HepG2 (cell line): ENCODE data around the gene TAT.

ENCODE experiments used
- DBP ChIP-seq: sonication (generic); formaldehyde crosslinking; IDR thresholded peaks from 2 replicates; pipeline ENCODE4 v1.4.0; 2020; ENCODE audit warnings: missing genetic modification reagents; ENCODE audit errors: not compliant biosample characterization
- MTA1 ChIP-seq: sonication (generic); formaldehyde crosslinking; IDR thresholded peaks from 2 replicates; pipeline ENCODE4 v1.4.0; 2020; ENCODE audit warnings: missing genetic modification reagents, mild to moderate bottlenecking, borderline replicate concordance
- SALL2 ChIP-seq: sonication (generic); formaldehyde crosslinking; IDR thresholded peaks from 2 replicates; pipeline ENCODE4 v1.8.1; 2023; ENCODE audit warnings: mild to moderate bottlenecking, missing genetic modification reagents, inconsistent platforms
- SP2 ChIP-seq: sonication (generic); formaldehyde crosslinking; IDR thresholded peaks from 2 replicates; pipeline ENCODE4 v1.5.1; 2020; ENCODE audit warnings: mild to moderate bottlenecking, missing genetic modification reagents
- SRF ChIP-seq: IDR thresholded peaks from 2 replicates; pipeline ENCODE4 v1.6.1; 2011; ENCODE audit warnings: mild to moderate bottlenecking, low read depth, low read length, moderate library complexity
- TCF12 ChIP-seq, 2 experiments: fragments of 450-650 bp in 1 of 2; sonication (generic) in 1 of 2; formaldehyde crosslinking in 1 of 2; IDR thresholded peaks; 2 replicates each; pipeline versions ENCODE4 v1.6.1 to v1.8.0; 2017 to 2022; ENCODE audit warnings: antibody characterized with exemption in 1 of 2, mild to moderate bottlenecking in 1 of 2, missing genetic modification reagents in 1 of 2, moderate library complexity in 1 of 2
- ZBTB40 ChIP-seq, 2 experiments: fragments of 450-650 bp in 1 of 2; sonication (generic) in 1 of 2; formaldehyde crosslinking in 1 of 2; IDR thresholded peaks; 2 replicates each; pipeline versions ENCODE4 v1.6.1 to v1.8.0; 2016 to 2022; ENCODE audit warnings: antibody characterized with exemption in 1 of 2, mild to moderate bottlenecking in 1 of 2, missing genetic modification reagents in 1 of 2
- ZNF619 ChIP-seq: sonication (generic); formaldehyde crosslinking; IDR thresholded peaks from 2 replicates; pipeline ENCODE4 v1.4.0; 2020; ENCODE audit warnings: mild to moderate bottlenecking, missing genetic modification reagents
- ZNF788 ChIP-seq: sonication (generic); formaldehyde crosslinking; IDR thresholded peaks from 2 replicates; pipeline ENCODE4 v1.5.0; 2020; ENCODE audit warnings: mild to moderate bottlenecking, missing genetic modification reagents, borderline replicate concordance

GRCh38 chr16:71593048-71593999, 16.4 kb upstream of the TAT start:
- TF ChIP-seq ZNF788 (CRISPR knock-in tag) (no peak), DBP (CRISPR knock-in tag) (no peak), ZNF619 (CRISPR knock-in tag) (no peak), SP2 (CRISPR knock-in tag) (no peak), TCF12 (IDR thresholded peaks at IDR 0.05) (no peak), TCF12 (CRISPR knock-in tag; IDR thresholded peaks at IDR 0.05) (no peak), SALL2 (CRISPR knock-in tag) (no peak), ZBTB40 (IDR thresholded peaks at IDR 0.05) (no peak), ZBTB40 (CRISPR knock-in tag; IDR thresholded peaks at IDR 0.05) (no peak; the same call in 1 of the 2 replicates), SRF (no peak), MTA1 (CRISPR knock-in tag) (no peak)
